ENCODE measurements around the gene CSF1R.

CSF1R gene

DNA sequence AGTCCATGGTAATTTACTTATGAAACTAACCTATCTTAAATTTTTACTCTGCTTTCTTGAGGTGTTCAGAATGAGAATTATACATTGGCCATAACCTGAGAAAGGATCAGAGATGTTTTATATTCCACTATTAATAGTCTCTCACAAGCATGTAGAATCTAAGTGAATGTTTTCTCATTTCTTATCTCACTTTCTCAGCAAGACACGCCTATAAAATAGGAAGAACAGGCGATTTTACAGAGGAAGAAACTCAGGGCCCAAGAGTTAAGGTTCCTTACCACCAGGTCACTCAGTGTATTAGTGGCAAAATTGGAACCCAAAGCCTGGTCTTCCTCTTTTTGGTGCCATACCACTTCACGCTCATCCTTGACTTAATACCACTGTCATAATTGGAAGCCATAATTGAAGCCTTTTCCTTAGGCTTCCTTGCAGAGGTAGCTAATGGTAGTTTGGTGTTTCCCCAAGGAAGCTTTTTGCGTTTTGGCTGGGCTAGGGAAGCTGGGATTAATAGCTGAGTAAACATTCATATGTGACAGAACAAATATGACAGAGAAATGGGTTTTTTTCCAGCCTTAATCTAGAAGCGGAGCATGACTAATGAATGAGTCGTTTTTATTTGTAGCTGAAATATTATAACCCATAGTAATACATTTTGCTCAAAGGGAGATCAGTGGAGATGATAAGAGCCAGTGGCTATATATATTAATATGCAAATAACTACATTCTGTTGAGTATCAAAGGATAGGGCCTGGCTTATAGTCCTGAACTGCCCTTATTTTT, 68.9 kb downstream of the CSF1R start:
- no peaks in the 10 kb centered on the region for H3K27me3 ChIP-seq (ENCODE audit: insufficient read depth, poor library complexity, severe bottlenecking)
- TF ChIP-seq, protein P1, sequence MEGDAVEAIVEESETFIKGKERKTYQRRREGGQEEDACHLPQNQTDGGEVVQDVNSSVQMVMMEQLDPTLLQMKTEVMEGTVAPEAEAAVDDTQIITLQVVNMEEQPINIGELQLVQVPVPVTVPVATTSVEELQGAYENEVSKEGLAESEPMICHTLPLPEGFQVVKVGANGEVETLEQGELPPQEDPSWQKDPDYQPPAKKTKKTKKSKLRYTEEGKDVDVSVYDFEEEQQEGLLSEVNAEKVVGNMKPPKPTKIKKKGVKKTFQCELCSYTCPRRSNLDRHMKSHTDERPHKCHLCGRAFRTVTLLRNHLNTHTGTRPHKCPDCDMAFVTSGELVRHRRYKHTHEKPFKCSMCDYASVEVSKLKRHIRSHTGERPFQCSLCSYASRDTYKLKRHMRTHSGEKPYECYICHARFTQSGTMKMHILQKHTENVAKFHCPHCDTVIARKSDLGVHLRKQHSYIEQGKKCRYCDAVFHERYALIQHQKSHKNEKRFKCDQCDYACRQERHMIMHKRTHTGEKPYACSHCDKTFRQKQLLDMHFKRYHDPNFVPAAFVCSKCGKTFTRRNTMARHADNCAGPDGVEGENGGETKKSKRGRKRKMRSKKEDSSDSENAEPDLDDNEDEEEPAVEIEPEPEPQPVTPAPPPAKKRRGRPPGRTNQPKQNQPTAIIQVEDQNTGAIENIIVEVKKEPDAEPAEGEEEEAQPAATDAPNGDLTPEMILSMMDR (IDR thresholded peaks at IDR 0.05; ENCODE audit: poor library complexity, severe bottlenecking): no peak
- DNase-seq (ENCODE audit: low spot score): no peak
- peak; percentile 26 for ATAC-seq (ENCODE audit: low read depth)
- no peak overlapping the region for H3K4me3 ChIP-seq (ENCODE audit: severe bottlenecking)
- H3K36me3 ChIP-seq (ENCODE audit: low read depth): peaks cover 91% of the 10 kb centered on the region
- peaks cover 33% of the 10 kb centered on the region for H3K4me1 ChIP-seq (ENCODE audit: insufficient read depth, poor library complexity, severe bottlenecking)
- peaks cover 7% of the 10 kb centered on the region for H3K9me3 ChIP-seq (ENCODE audit: severe bottlenecking)
- H3K27ac ChIP-seq (ENCODE audit: poor library complexity, severe bottlenecking): peak overlapping the region; percentile 47

- Histone ChIP-seq H3K9me3 (ENCODE audit: severe bottlenecking) (peaks cover 7% of the 10 kb centered on the region), H3K36me3 (ENCODE audit: low read depth) (peaks cover 99% of the 10 kb centered on the region), H3K4me3 (ENCODE audit: severe bottlenecking) (no peak overlapping the region), H3K4me1 (ENCODE audit: insufficient read depth, poor library complexity, severe bottlenecking) (peaks cover 25% of the 10 kb centered on the region), H3K27ac (ENCODE audit: poor library complexity, severe bottlenecking) (peak overlapping the region; percentile 47), H3K27me3 (ENCODE audit: insufficient read depth, poor library complexity, severe bottlenecking) (no peaks in the 10 kb centered on the region)
- TF ChIP-seq, protein P1 (IDR thresholded peaks at IDR 0.05; ENCODE audit: poor library complexity, severe bottlenecking): no peak
- ATAC-seq (ENCODE audit: low read depth) (no peak), DNase-seq (ENCODE audit: low spot score) (no peak)
Measured at GRCh38 chr5:150016537-150016936, 69.8 kb downstream of the CSF1R start.

DNA sequence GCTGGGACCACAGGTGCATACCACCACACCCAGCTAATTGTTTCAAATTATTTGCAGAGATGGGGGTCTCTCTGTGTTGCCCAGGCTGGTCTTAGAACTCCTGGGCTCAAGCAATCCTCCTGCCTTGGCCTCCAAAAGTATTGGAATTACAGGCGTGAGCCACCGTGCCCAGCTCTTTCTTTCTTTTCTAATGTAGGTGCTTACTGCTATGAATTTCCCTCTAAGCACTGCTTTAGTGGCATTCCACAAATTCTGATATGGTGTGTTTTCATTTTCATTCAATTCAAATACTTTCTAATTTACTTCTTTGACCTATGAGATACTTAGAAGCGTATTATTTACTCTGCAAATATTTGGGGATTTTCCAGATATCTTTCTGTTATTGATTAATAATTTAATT, 70.9 kb downstream of the CSF1R start:
- no peak for DNase-seq (ENCODE audit: low spot score)
- TF ChIP-seq, protein P1 (IDR thresholded peaks at IDR 0.05; ENCODE audit: poor library complexity, severe bottlenecking): no peak
- Histone ChIP-seq H3K9me3 (ENCODE audit: severe bottlenecking) (peaks cover 7% of the 10 kb centered on the region), H3K27me3 (ENCODE audit: insufficient read depth, poor library complexity, severe bottlenecking) (no peaks in the 10 kb centered on the region), H3K36me3 (ENCODE audit: low read depth) (peaks cover 98% of the 10 kb centered on the region), H3K27ac (ENCODE audit: poor library complexity, severe bottlenecking) (no peak overlapping the region), H3K4me1 (ENCODE audit: insufficient read depth, poor library complexity, severe bottlenecking) (peaks cover 14% of the 10 kb centered on the region), H3K4me3 (ENCODE audit: severe bottlenecking) (no peak overlapping the region)
- no peak for ATAC-seq (ENCODE audit: low read depth)

DNA sequence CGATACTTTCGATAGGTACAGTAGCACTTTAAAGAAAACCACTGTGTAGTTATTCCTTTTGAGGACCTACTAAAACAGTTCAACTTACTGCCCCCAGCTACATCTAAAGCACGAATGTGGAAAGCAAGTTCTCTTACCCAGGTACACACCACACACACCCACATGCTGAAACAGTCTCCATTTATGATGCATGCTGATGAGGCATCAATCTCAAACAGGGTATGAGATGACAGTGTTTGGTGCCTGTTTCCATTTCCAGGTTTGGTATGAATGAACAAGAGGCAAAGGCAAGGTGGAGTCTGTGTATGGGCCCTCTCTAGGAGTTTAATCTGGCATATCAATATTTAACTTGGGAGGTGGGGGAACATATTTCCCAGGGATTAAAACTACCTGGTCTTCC, 71.9 kb downstream of the CSF1R start:
- no peak for ATAC-seq (ENCODE audit: low read depth)
- Histone ChIP-seq H3K9me3 (ENCODE audit: severe bottlenecking) (peaks cover 7% of the 10 kb centered on the region), H3K36me3 (ENCODE audit: low read depth) (peaks cover 98% of the 10 kb centered on the region), H3K4me1 (ENCODE audit: insufficient read depth, poor library complexity, severe bottlenecking) (peaks cover 14% of the 10 kb centered on the region), H3K27me3 (ENCODE audit: insufficient read depth, poor library complexity, severe bottlenecking) (no peaks in the 10 kb centered on the region), H3K4me3 (ENCODE audit: severe bottlenecking) (no peak overlapping the region), H3K27ac (ENCODE audit: poor library complexity, severe bottlenecking) (no peak overlapping the region)
- no peak for DNase-seq (ENCODE audit: low spot score)
- TF ChIP-seq, protein P1 (IDR thresholded peaks at IDR 0.05; ENCODE audit: poor library complexity, severe bottlenecking): no peak

DNA sequence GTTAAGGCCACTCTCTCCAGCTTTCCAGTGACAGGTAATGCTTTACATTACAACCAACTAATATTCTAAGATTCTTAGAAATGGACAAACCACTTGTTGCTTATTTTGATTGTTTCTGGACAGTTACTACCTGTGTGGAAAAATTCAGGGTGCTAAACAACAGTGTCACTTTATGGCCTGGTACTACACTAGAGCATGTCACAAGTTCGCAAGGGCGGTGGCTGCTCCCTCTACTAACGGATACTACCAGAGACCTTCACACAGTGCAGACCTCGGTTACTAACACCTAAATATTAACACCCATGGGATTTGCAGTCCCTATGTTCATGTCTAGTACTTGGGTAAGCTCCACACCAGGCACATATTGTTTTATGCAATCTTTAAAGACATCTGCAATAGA, 72.4 kb downstream of the CSF1R start:
- Histone ChIP-seq H3K27me3 (ENCODE audit: insufficient read depth, poor library complexity, severe bottlenecking) (no peaks in the 10 kb centered on the region), H3K9me3 (ENCODE audit: severe bottlenecking) (peaks cover 7% of the 10 kb centered on the region), H3K4me1 (ENCODE audit: insufficient read depth, poor library complexity, severe bottlenecking) (peaks cover 14% of the 10 kb centered on the region), H3K4me3 (ENCODE audit: severe bottlenecking) (no peak overlapping the region), H3K36me3 (ENCODE audit: low read depth) (peaks cover 98% of the 10 kb centered on the region), H3K27ac (ENCODE audit: poor library complexity, severe bottlenecking) (no peak overlapping the region)
- TF ChIP-seq, protein P1 (IDR thresholded peaks at IDR 0.05; ENCODE audit: poor library complexity, severe bottlenecking): no peak
- DNase-seq (ENCODE audit: low spot score) (no peak), ATAC-seq (ENCODE audit: low read depth) (no peak)
